Fibroblast of upper back skin (primary cell): ENCODE measurements around the gene LNX1.

ENCODE experiments used
- DNase-seq: peaks from one replicate; pipeline ENCODE4 v3.0.0-alpha.2; 2013

LNX1 gene

GRCh38 chr4:53571936-53572599, 19.2 kb downstream of the LNX1 start:
- no peak for DNase-seq

GRCh38 chr4:53563824-53564223, 27.5 kb downstream of the LNX1 start:
- DNase-seq = peak; percentile 97

GRCh38 chr4:53562409-53562808, 28.9 kb downstream of the LNX1 start:
- DNase-seq = no peak

GRCh38 chr4:53559021-53559620, 32.2 kb downstream of the LNX1 start:
- peak; percentile 66 for DNase-seq

- peak; percentile 69 for DNase-seq
Measured at GRCh38 chr4:53558065-53558801, 33.1 kb downstream of the LNX1 start.

- DNase-seq = peak; percentile 52
Measured at GRCh38 chr4:53557669-53558064, 33.6 kb downstream of the LNX1 start.

GRCh38 chr4:53556651-53557050, 34.6 kb downstream of the LNX1 start:
- no peak for DNase-seq

GRCh38 chr4:53553486-53554210, 37.6 kb downstream of the LNX1 start:
- DNase-seq = no peak

GRCh38 chr4:53552711-53553110, 38.6 kb downstream of the LNX1 start:
- no peak for DNase-seq

- no peak for DNase-seq
Measured at GRCh38 chr4:53551958-53552357, 39.3 kb downstream of the LNX1 start.

GRCh38 chr4:53551281-53551864, 39.9 kb downstream of the LNX1 start:
- DNase-seq = no peak

GRCh38 chr4:53548662-53549061, 42.6 kb downstream of the LNX1 start:
- no peak for DNase-seq

- no peak for DNase-seq
Measured at GRCh38 chr4:53547983-53548382, 43.3 kb downstream of the LNX1 start.

GRCh38 chr4:53545942-53546581, 45.2 kb downstream of the LNX1 start:
- no peak for DNase-seq

- no peak for DNase-seq
Measured at GRCh38 chr4:53545273-53545672, 46.0 kb downstream of the LNX1 start.

- no peak for DNase-seq
Measured at GRCh38 chr4:53543561-53543960, 47.7 kb downstream of the LNX1 start.

GRCh38 chr4:53541577-53542206, 49.6 kb downstream of the LNX1 start:
- DNase-seq = peak; percentile 97

- no peak for DNase-seq
Measured at GRCh38 chr4:53538756-53539155, 52.5 kb downstream of the LNX1 start.

- no peak for DNase-seq
Measured at GRCh38 chr4:53537606-53538005, 53.7 kb downstream of the LNX1 start.

GRCh38 chr4:53536328-53536727, 55.0 kb downstream of the LNX1 start:
- no peak for DNase-seq

- DNase-seq = no peak
Measured at GRCh38 chr4:53535567-53535966, 55.7 kb downstream of the LNX1 start.

GRCh38 chr4:53534684-53535083, 56.6 kb downstream of the LNX1 start:
- no peak for DNase-seq
